Measurements from ENCODE around the gene HNRNPR.
"Not testable (repeated sequence)": the region's sequence is repeated elsewhere in the genome, so short reads cannot be mapped to it uniquely, and the experiment has no call there.

DNA sequence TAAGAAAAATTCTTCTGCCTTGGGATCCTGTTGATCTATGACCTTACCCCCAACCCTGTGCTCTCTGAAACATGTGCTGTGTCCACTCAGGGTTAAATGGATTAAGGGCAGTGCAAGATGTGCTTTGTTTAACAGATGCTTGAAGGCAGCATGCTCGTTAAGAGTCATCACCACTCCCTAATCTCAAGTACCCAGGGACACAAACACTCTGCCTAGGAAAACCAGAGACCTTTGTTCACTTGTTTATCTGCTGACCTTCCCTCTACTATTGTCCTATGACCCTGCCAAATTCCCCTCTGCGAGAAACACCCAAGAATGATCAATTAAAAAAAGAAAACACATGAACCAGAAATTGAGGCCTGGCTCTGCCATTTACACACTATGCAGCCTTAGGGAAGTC lies 86.0 kb downstream of the HNRNPR start:
- TF ChIP-seq POLR2A (IDR thresholded peaks at IDR 0.05; ENCODE audit: low read depth); CTCF (IDR thresholded peaks at IDR 0.05); EP300 (IDR thresholded peaks at IDR 0.05); POLR2AphosphoS5 (IDR thresholded peaks at IDR 0.05): not testable (repeated sequence)
